Stimulated activated CD4-positive, alpha-beta T cell treated with anti-CD3 and anti-CD28 coated beads, Interleukin-12 subunit alpha, Interleukin-12 subunit beta, amount 100 ng/mL, for 48 hours (primary cell): ENCODE data around the gene DYSF.

ENCODE experiments used
- DNase-seq, 3 donors: peaks; one replicate each; pipeline ENCODE4 v3.0.0-alpha.2; 2020; ENCODE audit warnings: low read depth in 2 of 3, low spot score in 1 of 3

The DYSF gene

GRCh38 chr2:71599038-71599437 lies 145.7 kb downstream of the DYSF start:
- DNase-seq, result no peak

GRCh38 chr2:71599646-71600236 lies 146.4 kb downstream of the DYSF start:
- no peak for DNase-seq

- no peak for DNase-seq
These were observed 147.2 kb downstream of the DYSF start for GRCh38 chr2:71600555-71600954.

- no peak for DNase-seq
These were observed 148.1 kb downstream of the DYSF start for GRCh38 chr2:71601136-71602114.

- no peak for DNase-seq
These were observed 148.7 kb downstream of the DYSF start for GRCh38 chr2:71602115-71602495.

- DNase-seq, result no peak
These were observed 149.2 kb downstream of the DYSF start for GRCh38 chr2:71602581-71602980.

- DNase-seq, result no peak
These were observed 150.0 kb downstream of the DYSF start for GRCh38 chr2:71603311-71603811.

GRCh38 chr2:71603851-71604725 lies 150.7 kb downstream of the DYSF start:
- no peak for DNase-seq

- DNase-seq, result no peak
These were observed 151.4 kb downstream of the DYSF start for GRCh38 chr2:71604726-71605120.

- DNase-seq, result no peak
These were observed 151.8 kb downstream of the DYSF start for GRCh38 chr2:71605173-71605641.

- DNase-seq, result no peak
These were observed 152.4 kb downstream of the DYSF start for GRCh38 chr2:71605781-71606241.

GRCh38 chr2:71606244-71606643 lies 152.9 kb downstream of the DYSF start:
- no peak for DNase-seq

GRCh38 chr2:71607151-71607889 lies 154.0 kb downstream of the DYSF start:
- DNase-seq, result no peak

GRCh38 chr2:71608034-71608433 lies 154.7 kb downstream of the DYSF start:
- no peak for DNase-seq

- DNase-seq, result no peak
These were observed 155.1 kb downstream of the DYSF start for GRCh38 chr2:71608441-71608840.

GRCh38 chr2:71609029-71609428 lies 155.7 kb downstream of the DYSF start:
- no peak for DNase-seq

- no peak for DNase-seq
These were observed 156.1 kb downstream of the DYSF start for GRCh38 chr2:71609441-71609840.

GRCh38 chr2:71609958-71610357 lies 156.6 kb downstream of the DYSF start:
- no peak for DNase-seq

- no peak for DNase-seq
These were observed 157.3 kb downstream of the DYSF start for GRCh38 chr2:71610671-71611070.

GRCh38 chr2:71611247-71611646 lies 157.9 kb downstream of the DYSF start:
- DNase-seq, result no peak
